ENCODE data around the gene ZDHHC11.
A peak's percentile ranks its signal among the peaks of the same experiment; 100 is the strongest.
"Not testable (repeated sequence)": the region's sequence is repeated elsewhere in the genome, so short reads cannot be mapped to it uniquely, and the experiment has no call there.

The ZDHHC11 gene

DNA sequence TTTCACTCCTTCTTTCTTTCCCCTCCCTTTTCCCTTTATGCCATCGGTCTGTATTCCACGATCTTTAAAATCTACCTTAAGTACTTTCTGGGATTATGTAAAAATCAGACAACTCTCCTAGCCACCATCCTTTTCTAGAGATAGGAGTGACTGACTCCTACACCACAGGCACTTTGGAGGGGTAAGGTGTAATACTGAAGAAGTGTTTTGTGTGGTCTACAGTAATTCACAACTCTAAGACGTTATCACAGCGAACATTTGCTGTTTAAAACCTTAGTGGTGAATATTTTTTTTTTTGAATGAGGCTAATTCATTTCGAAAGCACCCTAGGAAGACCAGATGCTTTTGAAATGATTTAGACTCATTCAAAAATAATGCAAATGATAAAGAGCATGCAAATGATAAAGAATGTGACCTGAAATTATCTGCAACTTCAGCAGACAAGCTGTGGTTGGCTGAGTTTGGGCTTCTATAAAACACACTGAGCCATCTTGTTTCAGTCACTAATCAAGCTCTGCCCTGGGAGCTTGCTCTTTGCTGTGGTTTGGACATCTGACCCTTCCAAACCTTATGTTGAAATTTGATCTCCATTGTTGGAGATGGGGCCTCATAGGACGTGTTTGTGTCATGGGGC is 52.2 kb downstream of the ZDHHC11 start:
- DNase-seq, result not testable (repeated sequence)

DNA sequence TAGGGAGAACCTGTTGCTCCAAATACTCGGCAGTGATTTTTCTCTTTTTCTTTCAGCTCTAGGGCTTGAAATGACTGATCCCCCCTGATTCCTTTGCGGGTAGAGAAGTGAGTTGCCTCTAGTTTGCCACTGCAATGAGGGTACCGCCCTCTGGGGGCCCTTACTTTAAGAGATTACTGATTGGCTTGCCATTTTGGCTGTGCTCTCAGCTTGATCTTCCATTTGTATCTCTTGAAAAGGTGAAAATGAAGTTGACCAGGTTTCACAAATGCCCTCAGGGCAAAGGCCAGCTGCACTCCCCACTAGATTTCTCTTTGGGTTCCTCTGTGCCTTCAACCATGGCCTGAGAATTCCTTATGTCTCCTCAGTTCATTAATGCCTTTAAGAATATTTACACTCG is 52.8 kb downstream of the ZDHHC11 start:
- not testable (repeated sequence) for DNase-seq

GRCh38 chr5:795873-796272 is 54.9 kb downstream of the ZDHHC11 start:
- DNase-seq, result not testable (repeated sequence)

- not testable (repeated sequence) for DNase-seq
Measured at GRCh38 chr5:794948-795347, 55.8 kb downstream of the ZDHHC11 start.

GRCh38 chr5:788703-789102 is 62.1 kb downstream of the ZDHHC11 start:
- DNase-seq, result not testable (repeated sequence)

DNA sequence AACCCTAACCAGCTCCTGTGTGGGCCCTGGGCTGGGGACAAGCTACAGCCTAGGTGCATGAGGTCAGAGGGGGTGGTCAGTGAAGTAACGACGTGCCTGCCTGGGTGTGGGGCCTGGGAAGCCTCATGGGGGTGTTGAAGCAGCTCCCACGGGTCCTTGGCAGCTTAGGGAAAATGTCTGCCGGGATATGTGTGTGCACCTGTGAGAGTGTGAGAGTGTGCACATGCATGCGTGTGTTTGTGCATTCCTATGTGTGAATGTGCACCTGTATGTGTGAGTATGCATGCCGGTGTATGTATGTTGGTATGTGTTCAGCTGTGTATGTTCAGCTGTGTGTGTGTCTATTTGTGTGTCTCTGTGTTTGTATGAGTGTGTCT is 62.9 kb downstream of the ZDHHC11 start:
- DNase-seq, result not testable (repeated sequence)

- DNase-seq, result not testable (repeated sequence)
Measured at GRCh38 chr5:787224-787856, 63.4 kb downstream of the ZDHHC11 start.

GRCh38 chr5:785181-785705 is 65.5 kb downstream of the ZDHHC11 start:
- DNase-seq, result not testable (repeated sequence)

GRCh38 chr5:784428-785177 is 66.2 kb downstream of the ZDHHC11 start, which contains the start of gene ZDHHC11B:
Gene ZDHHC11B, minus strand, starts transcription at chr5:784729. Its CDS starts 17,810 bp downstream, at chr5:766919.
- DNase-seq, result peak; percentile 86

DNA sequence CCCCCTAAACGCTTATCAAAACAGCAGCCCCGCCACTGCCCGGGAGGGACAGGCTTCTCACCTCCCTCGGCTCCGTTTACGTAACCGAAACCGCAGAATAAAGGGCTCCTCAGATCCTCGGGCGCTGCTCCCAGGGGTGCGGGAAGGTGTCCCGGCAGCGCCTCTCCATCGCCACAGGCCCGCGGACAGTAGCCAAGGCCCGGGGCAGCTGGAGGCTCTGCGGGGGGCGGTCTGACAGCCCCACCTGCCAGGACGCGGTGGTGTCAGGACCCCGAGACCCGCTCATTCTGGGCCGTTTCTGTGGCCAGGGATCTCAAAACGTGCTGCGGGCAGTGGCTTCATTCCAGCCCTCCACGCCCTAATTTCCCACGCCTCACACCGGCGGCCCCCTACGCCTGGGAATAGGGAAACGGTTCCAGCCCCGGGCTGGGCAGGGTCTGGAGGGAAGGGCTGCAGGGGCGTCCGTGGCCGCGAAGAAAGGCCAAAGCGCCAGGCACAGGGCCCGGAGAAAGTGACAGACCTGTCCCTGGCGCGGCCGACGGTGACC is 66.8 kb downstream of the ZDHHC11 start:
- not testable (repeated sequence) for DNase-seq

GRCh38 chr5:783049-783802 is 67.6 kb downstream of the ZDHHC11 start:
- not testable (repeated sequence) for DNase-seq

GRCh38 chr5:782356-782755 is 68.4 kb downstream of the ZDHHC11 start:
- not testable (repeated sequence) for DNase-seq

DNA sequence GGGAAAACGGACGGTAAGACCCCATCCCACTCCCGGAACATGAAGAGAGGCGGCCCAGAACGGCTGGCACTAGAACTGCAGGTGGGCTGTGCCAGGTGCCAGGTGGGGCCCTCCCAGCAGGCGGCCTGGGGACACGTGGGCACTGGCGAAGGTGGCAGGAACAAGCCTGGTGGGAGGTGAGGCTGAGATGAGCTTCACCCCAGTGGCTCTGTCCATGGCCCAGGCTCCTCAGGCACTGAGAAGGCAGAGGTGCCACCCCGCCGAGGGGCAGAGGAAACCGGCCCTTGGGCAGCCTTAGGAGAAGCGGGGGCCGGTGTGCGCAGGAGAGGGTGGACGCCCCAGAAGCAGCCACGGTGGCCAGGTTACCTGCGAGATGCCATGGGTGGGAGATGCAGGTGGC is 70.2 kb downstream of the ZDHHC11 start:
- DNase-seq, result not testable (repeated sequence)

DNA sequence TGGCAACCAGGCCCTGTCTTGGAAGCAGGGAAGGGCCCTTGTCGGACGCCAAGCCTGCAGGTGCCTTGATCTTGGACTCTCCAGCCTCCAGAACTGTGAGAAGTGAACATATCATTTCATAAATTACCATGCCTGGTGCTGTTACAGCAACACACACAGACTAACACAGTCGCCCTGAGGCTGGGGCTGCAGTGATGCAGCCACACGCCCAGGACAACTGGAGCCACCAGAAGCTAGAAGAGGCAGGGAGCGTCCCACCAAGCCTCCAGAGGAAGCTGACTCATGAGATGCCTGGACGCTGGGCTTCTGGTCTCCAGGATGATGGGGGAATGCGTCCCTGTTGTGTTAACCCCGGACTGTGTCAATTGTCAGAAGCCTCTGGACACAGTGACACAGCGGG is 71.8 kb downstream of the ZDHHC11 start:
- DNase-seq, result not testable (repeated sequence)

GRCh38 chr5:778421-778820 is 72.4 kb downstream of the ZDHHC11 start:
- DNase-seq, result not testable (repeated sequence)

- no peak for DNase-seq
Measured at GRCh38 chr5:777756-778161, 73.0 kb downstream of the ZDHHC11 start.

GRCh38 chr5:776862-777711 is 73.7 kb downstream of the ZDHHC11 start:
- no peak for DNase-seq

DNA sequence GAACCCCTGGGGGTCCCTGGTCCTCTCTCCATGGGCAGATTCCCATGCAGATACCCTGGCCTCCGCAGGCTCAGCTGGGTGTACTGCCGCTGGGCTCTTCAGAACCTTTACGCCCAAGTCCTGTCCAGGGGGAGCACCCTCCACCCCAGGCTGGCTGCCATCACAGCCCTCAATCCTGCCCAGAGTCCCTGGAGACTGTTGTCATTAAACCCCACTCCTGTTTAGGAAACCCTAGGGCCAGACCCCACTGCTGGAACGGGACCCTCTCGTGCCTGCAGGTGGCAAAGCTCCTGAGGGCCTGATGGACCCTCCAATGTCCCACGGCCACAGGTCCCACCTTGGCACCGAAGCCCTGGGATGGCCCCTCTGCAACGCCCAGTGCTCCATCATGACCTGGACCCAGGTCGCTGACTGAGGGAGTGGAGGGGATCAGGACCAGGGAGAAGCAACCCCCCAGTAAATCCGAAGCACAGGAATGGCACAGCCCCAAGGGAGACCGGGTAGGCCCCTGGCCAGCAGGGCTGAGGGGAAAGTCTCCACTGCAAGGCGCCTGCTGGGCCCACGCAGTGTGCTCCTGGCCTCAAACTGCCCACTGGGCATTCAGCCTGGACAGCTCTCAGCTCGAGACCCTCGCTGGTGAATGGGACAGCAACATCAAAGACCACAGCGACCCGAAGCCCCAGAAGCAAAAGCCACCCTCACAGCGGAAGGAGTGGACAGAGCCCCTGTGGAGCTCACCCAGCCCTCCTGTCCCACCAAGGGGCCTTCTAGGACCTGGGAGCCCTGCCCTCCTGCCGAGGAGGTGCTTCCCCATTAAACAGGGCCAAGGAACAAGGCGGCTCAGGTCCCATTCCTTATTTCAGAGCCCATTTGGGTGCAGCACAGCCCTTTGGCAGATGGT is 74.6 kb downstream of the ZDHHC11 start:
- no peak for DNase-seq

GRCh38 chr5:775595-775960 is 75.2 kb downstream of the ZDHHC11 start:
- DNase-seq, result not testable (repeated sequence)

DNA sequence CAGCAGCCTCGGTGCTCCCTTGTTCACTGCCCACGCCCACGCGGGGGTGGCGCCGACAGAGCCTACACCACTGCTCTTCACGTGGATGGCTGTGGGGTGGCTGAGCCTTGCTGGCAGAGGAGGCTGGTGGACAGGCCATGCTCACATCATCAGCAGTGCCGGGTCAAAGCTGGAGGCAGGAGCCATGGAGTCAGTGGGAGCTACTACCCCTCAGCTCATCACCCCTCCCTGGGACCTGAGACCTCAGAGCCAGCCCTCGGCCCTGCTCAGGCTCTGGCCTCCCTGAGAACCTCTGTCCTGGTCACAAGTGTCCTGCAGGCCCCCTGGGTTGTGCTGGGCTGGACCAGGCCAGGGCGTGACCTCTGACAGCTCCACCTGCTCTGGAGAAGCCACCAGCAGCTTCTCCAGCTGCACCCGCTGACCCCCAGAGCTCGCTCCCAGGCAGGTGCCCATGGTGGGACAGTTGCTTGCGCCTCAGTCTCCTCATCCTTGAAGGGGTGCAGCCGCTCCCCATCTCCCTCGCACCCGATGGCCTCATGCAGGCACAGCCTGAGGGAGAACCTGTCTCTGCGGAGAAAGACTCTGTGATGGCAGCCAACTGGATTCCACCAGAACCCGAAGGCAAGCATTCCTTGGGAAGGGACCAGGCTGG is 75.8 kb downstream of the ZDHHC11 start:
- DNase-seq, result not testable (repeated sequence)
